HG03064 (cell line): Measurements from ENCODE around the gene ISCU.
"Not testable (repeated sequence)": the region's sequence is repeated elsewhere in the genome, so short reads cannot be mapped to it uniquely, and the experiment has no call there.

ENCODE experiments used
- ATAC-seq: cut with Tn5 transposase; IDR thresholded peaks from one replicate; pipeline ENCODE4 v1.9.1; 2021; ENCODE audit warnings: low read depth; ENCODE audit not compliant: unreplicated experiment

The ISCU gene

GRCh38 chr12:108616359-108616758 is 54.0 kb downstream of the ISCU start:
- ATAC-seq = no peak

GRCh38 chr12:108616941-108617858 is 54.8 kb downstream of the ISCU start:
- peak; percentile 73 for ATAC-seq

- ATAC-seq = no peak
Observed at GRCh38 chr12:108618079-108618952, 55.9 kb downstream of the ISCU start.

- ATAC-seq = not testable (repeated sequence)
Observed at GRCh38 chr12:108618953-108619274, 56.5 kb downstream of the ISCU start.
